ENCODE measurements around the gene BNC1. TPM values are rescaled to one million over a fixed set of nuclear protein-coding genes. Genes with fewer than 3 reads are reported as not detected.

The BNC1 gene
- polyA plus RNA-seq, 4 donors, result 0.10 to 0.13 TPM; not detected in 2

GRCh38 chr15:83304861-83305703, 20.6 kb upstream of the BNC1 start:
- no peak for FAIRE-seq

GRCh38 chr15:83303535-83303934, 19.1 kb upstream of the BNC1 start:
- no peaks in the 10 kb centered on the region for H3K36me3 ChIP-seq (ENCODE audit: control insufficient read depth in 3 of 3, insufficient read depth in 2 of 3, low read depth in 1 of 3, low read length in 3 of 3)
- no peak for DNase-seq
- H3K9me3 ChIP-seq (ENCODE audit: control insufficient read depth in 2 of 2, insufficient read depth in 1 of 2, low read depth in 1 of 2, low read length in 1 of 2), result no peaks in the 10 kb centered on the region
- no peaks in the 10 kb centered on the region for H3K4me1 ChIP-seq (ENCODE audit: control insufficient read depth in 3 of 3, insufficient read depth in 2 of 3, low read depth in 1 of 3, low read length in 2 of 3)
- no peak for FAIRE-seq
- peaks cover 0 to 6% (median 5%) of the 10 kb centered on the region in 3 donors for H3K27me3 ChIP-seq (ENCODE audit: control insufficient read depth in 3 of 3, insufficient read depth in 3 of 3, low read length in 3 of 3)
- H3K4me3 ChIP-seq (ENCODE audit: low read depth in 1 of 3, low read length in 3 of 3), result no peak overlapping the region
- no peak overlapping the region for H3K27ac ChIP-seq (ENCODE audit: low read depth in 1 of 3, low read length in 2 of 3)
- 79 to 92% (median 86%) methylated on average over 3 of the region's 3 CpGs for WGBS, 3 donors

More at GRCh38 chr15:83304861-83305703, 20.6 kb upstream of the BNC1 start:
- Histone ChIP-seq H3K27me3 (ENCODE audit: control insufficient read depth in 3 of 3, insufficient read depth in 3 of 3, low read length in 3 of 3) (peaks cover 0 to 6% (median 2%) of the 10 kb centered on the region in 3 donors), H3K4me3 (ENCODE audit: low read depth in 1 of 3, low read length in 3 of 3) (no peak overlapping the region), H3K9me3 (ENCODE audit: control insufficient read depth in 2 of 2, insufficient read depth in 1 of 2, low read depth in 1 of 2, low read length in 1 of 2) (no peaks in the 10 kb centered on the region), H3K27ac (ENCODE audit: low read depth in 1 of 3, low read length in 2 of 3) (no peak overlapping the region), H3K36me3 (ENCODE audit: control insufficient read depth in 3 of 3, insufficient read depth in 2 of 3, low read depth in 1 of 3, low read length in 3 of 3) (no peaks in the 10 kb centered on the region), H3K4me1 (ENCODE audit: control insufficient read depth in 3 of 3, insufficient read depth in 2 of 3, low read depth in 1 of 3, low read length in 2 of 3) (no peaks in the 10 kb centered on the region)
- 56 to 59% (median 58%) methylated on average over 10 of the region's 10 CpGs for whole genome bisulfite sequencing, 3 donors
- DNase-seq, result no peak

- FAIRE-seq (no peak), DNase-seq (no peak)
- H3K4me1 ChIP-seq (ENCODE audit: control insufficient read depth in 3 of 3, insufficient read depth in 2 of 3, low read depth in 1 of 3, low read length in 2 of 3), result no peaks in the 10 kb centered on the region
- no peaks in the 10 kb centered on the region for H3K36me3 ChIP-seq (ENCODE audit: control insufficient read depth in 3 of 3, insufficient read depth in 2 of 3, low read depth in 1 of 3, low read length in 3 of 3)
- no peak overlapping the region for H3K4me3 ChIP-seq (ENCODE audit: low read depth in 1 of 3, low read length in 3 of 3)
- WGBS, 3 donors, result 85 to 94% (median 90%) methylated on average over 1 of the region's 1 CpG
- peaks cover 0 to 5% (median 3%) of the 10 kb centered on the region in 3 donors for H3K27me3 ChIP-seq (ENCODE audit: control insufficient read depth in 3 of 3, insufficient read depth in 3 of 3, low read length in 3 of 3)
- no peak overlapping the region for H3K27ac ChIP-seq (ENCODE audit: low read depth in 1 of 3, low read length in 2 of 3)
- no peaks in the 10 kb centered on the region for H3K9me3 ChIP-seq (ENCODE audit: control insufficient read depth in 2 of 2, insufficient read depth in 1 of 2, low read depth in 1 of 2, low read length in 1 of 2)
Measured at GRCh38 chr15:83300826-83301225, 16.4 kb upstream of the BNC1 start.

- Histone ChIP-seq H3K4me3 (ENCODE audit: low read depth in 1 of 3, low read length in 3 of 3) (no peak overlapping the region), H3K27me3 (ENCODE audit: control insufficient read depth in 3 of 3, insufficient read depth in 3 of 3, low read length in 3 of 3) (peaks cover 0 to 5% (median 0%) of the 10 kb centered on the region in 3 donors), H3K36me3 (ENCODE audit: control insufficient read depth in 3 of 3, insufficient read depth in 2 of 3, low read depth in 1 of 3, low read length in 3 of 3) (no peaks in the 10 kb centered on the region), H3K9me3 (ENCODE audit: control insufficient read depth in 2 of 2, insufficient read depth in 1 of 2, low read depth in 1 of 2, low read length in 1 of 2) (no peaks in the 10 kb centered on the region), H3K4me1 (ENCODE audit: control insufficient read depth in 3 of 3, insufficient read depth in 2 of 3, low read depth in 1 of 3, low read length in 2 of 3) (no peaks in the 10 kb centered on the region), H3K27ac (ENCODE audit: low read depth in 1 of 3, low read length in 2 of 3) (no peak overlapping the region)
- DNase-seq (no peak), FAIRE-seq (no peak)
- WGBS, 3 donors, result 46 to 63% (median 62%) methylated on average over 3 of the region's 3 CpGs
Measured at GRCh38 chr15:83299462-83299861, 15.0 kb upstream of the BNC1 start.

GRCh38 chr15:83295417-83295816, 11.0 kb upstream of the BNC1 start:
- H3K36me3 ChIP-seq (ENCODE audit: control insufficient read depth in 3 of 3, insufficient read depth in 2 of 3, low read depth in 1 of 3, low read length in 3 of 3), result no peaks in the 10 kb centered on the region
- H3K4me3 ChIP-seq (ENCODE audit: low read depth in 1 of 3, low read length in 3 of 3), result no peak overlapping the region
- H3K9me3 ChIP-seq (ENCODE audit: control insufficient read depth in 2 of 2, insufficient read depth in 1 of 2, low read depth in 1 of 2, low read length in 1 of 2), result no peaks in the 10 kb centered on the region
- no peak overlapping the region for H3K27ac ChIP-seq (ENCODE audit: low read depth in 1 of 3, low read length in 2 of 3)
- no peaks in the 10 kb centered on the region for H3K4me1 ChIP-seq (ENCODE audit: control insufficient read depth in 3 of 3, insufficient read depth in 2 of 3, low read depth in 1 of 3, low read length in 2 of 3)
- DNase-seq, result no peak
- no peak for FAIRE-seq
- 70 to 85% (median 76%) methylated on average over 6 of the region's 6 CpGs for WGBS, 3 donors
- H3K27me3 ChIP-seq (ENCODE audit: control insufficient read depth in 3 of 3, insufficient read depth in 3 of 3, low read length in 3 of 3), result peaks cover 0 to 5% (median 1%) of the 10 kb centered on the region in 3 donors

- Histone ChIP-seq H3K4me3 (ENCODE audit: low read depth in 1 of 3, low read length in 3 of 3) (no peak overlapping the region), H3K4me1 (ENCODE audit: control insufficient read depth in 3 of 3, insufficient read depth in 2 of 3, low read depth in 1 of 3, low read length in 2 of 3) (no peaks in the 10 kb centered on the region), H3K27me3 (ENCODE audit: control insufficient read depth in 3 of 3, insufficient read depth in 3 of 3, low read length in 3 of 3) (peaks cover 0 to 10% (median 7%) of the 10 kb centered on the region in 3 donors), H3K9me3 (ENCODE audit: control insufficient read depth in 2 of 2, insufficient read depth in 1 of 2, low read depth in 1 of 2, low read length in 1 of 2) (no peaks in the 10 kb centered on the region), H3K36me3 (ENCODE audit: control insufficient read depth in 3 of 3, insufficient read depth in 2 of 3, low read depth in 1 of 3, low read length in 3 of 3) (no peaks in the 10 kb centered on the region), H3K27ac (ENCODE audit: low read depth in 1 of 3, low read length in 2 of 3) (no peak overlapping the region)
- DNase-seq (no peak), FAIRE-seq (no peak)
- WGBS, 3 donors, result 32 to 64% (median 38%) methylated on average over 1 of the region's 1 CpG
Measured at GRCh38 chr15:83293201-83293600, 8.7 kb upstream of the BNC1 start.

- FAIRE-seq (no peak), DNase-seq (no peak)
- Histone ChIP-seq H3K27me3 (ENCODE audit: control insufficient read depth in 3 of 3, insufficient read depth in 3 of 3, low read length in 3 of 3) (peaks cover 0 to 10% (median 7%) of the 10 kb centered on the region in 3 donors), H3K9me3 (ENCODE audit: control insufficient read depth in 2 of 2, insufficient read depth in 1 of 2, low read depth in 1 of 2, low read length in 1 of 2) (no peaks in the 10 kb centered on the region), H3K4me3 (ENCODE audit: low read depth in 1 of 3, low read length in 3 of 3) (no peak overlapping the region), H3K27ac (ENCODE audit: low read depth in 1 of 3, low read length in 2 of 3) (no peak overlapping the region), H3K36me3 (ENCODE audit: control insufficient read depth in 3 of 3, insufficient read depth in 2 of 3, low read depth in 1 of 3, low read length in 3 of 3) (no peaks in the 10 kb centered on the region), H3K4me1 (ENCODE audit: control insufficient read depth in 3 of 3, insufficient read depth in 2 of 3, low read depth in 1 of 3, low read length in 2 of 3) (no peaks in the 10 kb centered on the region)
- 51 to 64% (median 55%) methylated on average over 5 of the region's 5 CpGs for WGBS, 3 donors
Measured at GRCh38 chr15:83292317-83292716, 7.9 kb upstream of the BNC1 start.

GRCh38 chr15:83290236-83290635, 5.8 kb upstream of the BNC1 start:
- no peaks in the 10 kb centered on the region for H3K4me1 ChIP-seq (ENCODE audit: control insufficient read depth in 3 of 3, insufficient read depth in 2 of 3, low read depth in 1 of 3, low read length in 2 of 3)
- no peak overlapping the region for H3K4me3 ChIP-seq (ENCODE audit: low read depth in 1 of 3, low read length in 3 of 3)
- no peaks in the 10 kb centered on the region for H3K36me3 ChIP-seq (ENCODE audit: control insufficient read depth in 3 of 3, insufficient read depth in 2 of 3, low read depth in 1 of 3, low read length in 3 of 3)
- no peak for FAIRE-seq
- 64 to 86% (median 70%) methylated on average over 4 of the region's 4 CpGs for WGBS, 3 donors
- DNase-seq, result no peak
- no peak overlapping the region for H3K27ac ChIP-seq (ENCODE audit: low read depth in 1 of 3, low read length in 2 of 3)
- no peaks in the 10 kb centered on the region for H3K9me3 ChIP-seq (ENCODE audit: control insufficient read depth in 2 of 2, insufficient read depth in 1 of 2, low read depth in 1 of 2, low read length in 1 of 2)
- H3K27me3 ChIP-seq (ENCODE audit: control insufficient read depth in 3 of 3, insufficient read depth in 3 of 3, low read length in 3 of 3), result peaks cover 0 to 22% (median 17%) of the 10 kb centered on the region in 3 donors
